Esophagus muscularis mucosa (tissue), 4 donors: ENCODE results near the gene SLC16A12.
"Not testable (repeated sequence)": the region's sequence is repeated elsewhere in the genome, so short reads cannot be mapped to it uniquely, and the experiment has no call there.

ENCODE experiments used
- EP300 ChIP-seq: sonication (generic); formaldehyde crosslinking; IDR thresholded peaks from one replicate; pipeline ENCODE4 v1.6.1; 2017; ENCODE audit warnings: antibody characterized with exemption
- POLR2A ChIP-seq: fragments of 450-650 bp; IDR thresholded peaks from one replicate; pipeline ENCODE4 v1.6.1; 2017; ENCODE audit warnings: antibody characterized with exemption, moderate library complexity, mild to moderate bottlenecking, low read depth
- POLR2AphosphoS5 ChIP-seq, 2 donors: sonication (generic); formaldehyde crosslinking; IDR thresholded peaks; one replicate each; pipeline ENCODE4 v1.6.1; 2017; ENCODE audit warnings: antibody characterized with exemption in 2 of 2
- TF ChIP-seq, protein P1 (sequence below), 3 experiments: fragments of 200-600 bp in 2 of 3; fragments of 450-650 bp in 1 of 3; sonication (generic) in 2 of 3; IDR thresholded peaks; one replicate each; pipeline ENCODE4 v1.5.1; 2017 to 2019; ENCODE audit warnings: antibody characterized with exemption in 3 of 3, mild to moderate bottlenecking in 2 of 3, moderate library complexity in 1 of 3

- TF ChIP-seq POLR2A; POLR2AphosphoS5 (IDR thresholded peaks at IDR 0.05); EP300: not testable (repeated sequence)
- TF ChIP-seq, protein P1, sequence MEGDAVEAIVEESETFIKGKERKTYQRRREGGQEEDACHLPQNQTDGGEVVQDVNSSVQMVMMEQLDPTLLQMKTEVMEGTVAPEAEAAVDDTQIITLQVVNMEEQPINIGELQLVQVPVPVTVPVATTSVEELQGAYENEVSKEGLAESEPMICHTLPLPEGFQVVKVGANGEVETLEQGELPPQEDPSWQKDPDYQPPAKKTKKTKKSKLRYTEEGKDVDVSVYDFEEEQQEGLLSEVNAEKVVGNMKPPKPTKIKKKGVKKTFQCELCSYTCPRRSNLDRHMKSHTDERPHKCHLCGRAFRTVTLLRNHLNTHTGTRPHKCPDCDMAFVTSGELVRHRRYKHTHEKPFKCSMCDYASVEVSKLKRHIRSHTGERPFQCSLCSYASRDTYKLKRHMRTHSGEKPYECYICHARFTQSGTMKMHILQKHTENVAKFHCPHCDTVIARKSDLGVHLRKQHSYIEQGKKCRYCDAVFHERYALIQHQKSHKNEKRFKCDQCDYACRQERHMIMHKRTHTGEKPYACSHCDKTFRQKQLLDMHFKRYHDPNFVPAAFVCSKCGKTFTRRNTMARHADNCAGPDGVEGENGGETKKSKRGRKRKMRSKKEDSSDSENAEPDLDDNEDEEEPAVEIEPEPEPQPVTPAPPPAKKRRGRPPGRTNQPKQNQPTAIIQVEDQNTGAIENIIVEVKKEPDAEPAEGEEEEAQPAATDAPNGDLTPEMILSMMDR (IDR thresholded peaks at IDR 0.05) = not testable (repeated sequence)
These were observed 5.7 kb downstream of the SLC16A12 start for GRCh38 chr10:89529711-89530110.
